ENCODE results near the gene COL5A1.

The COL5A1 gene

GRCh38 chr9:134626571-134627416 is 14.8 kb upstream of the COL5A1 start:
- no peak for DNase-seq

GRCh38 chr9:134627417-134628353 is 13.9 kb upstream of the COL5A1 start:
- DNase-seq, result no peak

GRCh38 chr9:134628354-134628736 is 13.3 kb upstream of the COL5A1 start:
- DNase-seq, result no peak

- DNase-seq, result no peak
Observed at GRCh38 chr9:134629061-134629585, 12.5 kb upstream of the COL5A1 start.

- DNase-seq, result no peak
Observed at GRCh38 chr9:134629586-134630392, 11.8 kb upstream of the COL5A1 start.

GRCh38 chr9:134630393-134630790 is 11.2 kb upstream of the COL5A1 start:
- no peak for DNase-seq

- no peak for DNase-seq
Observed at GRCh38 chr9:134630861-134631260, 10.7 kb upstream of the COL5A1 start.

- DNase-seq, result no peak
Observed at GRCh38 chr9:134631881-134632280, 9.7 kb upstream of the COL5A1 start.

GRCh38 chr9:134632329-134632728 is 9.3 kb upstream of the COL5A1 start:
- DNase-seq, result no peak

- DNase-seq, result no peak
Observed at GRCh38 chr9:134633362-134634142, 8.1 kb upstream of the COL5A1 start.

GRCh38 chr9:134634176-134634575 is 7.4 kb upstream of the COL5A1 start:
- no peak for DNase-seq

- no peak for DNase-seq
Observed at GRCh38 chr9:134634667-134635230, 6.9 kb upstream of the COL5A1 start.

- no peak for DNase-seq
Observed at GRCh38 chr9:134635351-134636148, 6.1 kb upstream of the COL5A1 start.

- DNase-seq, result no peak
Observed at GRCh38 chr9:134636149-134636507, 5.5 kb upstream of the COL5A1 start.

- no peak for DNase-seq
Observed at GRCh38 chr9:134637241-134637640, 4.4 kb upstream of the COL5A1 start.

GRCh38 chr9:134637696-134638501 is 3.7 kb upstream of the COL5A1 start:
- no peak for DNase-seq

- DNase-seq, result no peak
Observed at GRCh38 chr9:134638502-134639090, 3.0 kb upstream of the COL5A1 start.

- DNase-seq, result no peak
Observed at GRCh38 chr9:134639994-134640393, 1.6 kb upstream of the COL5A1 start.

GRCh38 chr9:134640506-134641172 is 964 bp upstream of the COL5A1 start:
- no peak for DNase-seq

Measured in CD4-positive, alpha-beta T cell treated with Interleukin-10 for 1 hour (primary cell).